Trophoblast cell (in vitro differentiated cells and primary cell): ENCODE measurements around the gene MIEF2.
"Not testable (repeated sequence)": the region's sequence is repeated elsewhere in the genome, so short reads cannot be mapped to it uniquely, and the experiment has no call there.

Experiments
- DNase-seq, 2 donors: peaks; one replicate each; pipeline ENCODE4 v3.0.0-alpha.2; 2016
- H2AFZ ChIP-seq: 2 replicates; pipeline ENCODE4 v1.6.1; 2013; ENCODE audit warnings: low read length, moderate library complexity, mild to moderate bottlenecking; ENCODE audit not compliant: insufficient read depth, poor library complexity
- H2AK5ac ChIP-seq: 2 replicates; pipeline ENCODE4 v1.6.1; 2013; ENCODE audit warnings: mild to moderate bottlenecking, low read length
- H2BK120ac ChIP-seq: 2 replicates; pipeline ENCODE4 v1.6.1; 2013; ENCODE audit warnings: low read length, mild to moderate bottlenecking, moderate library complexity; ENCODE audit not compliant: insufficient read depth, poor library complexity
- H2BK12ac ChIP-seq: 2 replicates; pipeline ENCODE4 v1.6.1; 2013; ENCODE audit warnings: mild to moderate bottlenecking, low read length, moderate library complexity
- H2BK5ac ChIP-seq: 2 replicates; pipeline ENCODE4 v1.6.1; 2013; ENCODE audit warnings: low read length, low read depth, moderate library complexity, mild to moderate bottlenecking; ENCODE audit not compliant: poor library complexity
- H3K14ac ChIP-seq: 2 replicates; pipeline ENCODE4 v1.6.1; 2013; ENCODE audit warnings: mild to moderate bottlenecking, low read length
- H3K18ac ChIP-seq: 2 replicates; pipeline ENCODE4 v1.6.1; 2013; ENCODE audit warnings: mild to moderate bottlenecking, low read length
- H3K23ac ChIP-seq: 2 replicates; pipeline ENCODE4 v1.6.1; 2013; ENCODE audit warnings: low read length
- H3K27ac ChIP-seq: 2 replicates; pipeline ENCODE4 v1.5.1; 2013; ENCODE audit warnings: low read depth, mild to moderate bottlenecking, inconsistent platforms, low read length, moderate library complexity
- H3K27me3 ChIP-seq: 2 replicates; pipeline ENCODE4 v1.6.1; 2013; ENCODE audit warnings: inconsistent platforms, mild to moderate bottlenecking, low read length, moderate library complexity; ENCODE audit not compliant: insufficient read depth
- H3K36me3 ChIP-seq, 2 experiments: 1 replicate in 1 of 2; 2 replicates in 1 of 2; pipeline ENCODE4 v1.6.1; 2013; ENCODE audit warnings: low read length in 2 of 2, mild to moderate bottlenecking in 2 of 2, moderate library complexity in 1 of 2; ENCODE audit not compliant: insufficient read depth in 2 of 2, control insufficient read depth in 1 of 2
- H3K4ac ChIP-seq: 2 replicates; pipeline ENCODE4 v1.6.1; 2013; ENCODE audit warnings: low read depth, mild to moderate bottlenecking, low read length, moderate library complexity
- H3K4me1 ChIP-seq, 2 experiments: 1 replicate in 1 of 2; 2 replicates in 1 of 2; pipeline ENCODE4 v1.6.1; 2013; ENCODE audit warnings: low read length in 2 of 2, mild to moderate bottlenecking in 2 of 2, moderate library complexity in 1 of 2; ENCODE audit not compliant: insufficient read depth in 2 of 2, control insufficient read depth in 1 of 2
- H3K4me2 ChIP-seq: 2 replicates; pipeline ENCODE4 v1.6.1; 2013; ENCODE audit warnings: inconsistent platforms, mild to moderate bottlenecking, low read length, moderate library complexity
- H3K4me3 ChIP-seq: 2 replicates; pipeline ENCODE4 v1.5.1; 2013; ENCODE audit warnings: mild to moderate bottlenecking, low read depth, low read length, inconsistent platforms
- H3K79me1 ChIP-seq: one replicate; pipeline ENCODE4 v1.6.1; 2013; ENCODE audit warnings: low read length
- H3K79me2 ChIP-seq: 2 replicates; pipeline ENCODE4 v1.6.1; 2013; ENCODE audit warnings: low read length, mild to moderate bottlenecking; ENCODE audit not compliant: control insufficient read depth, insufficient read depth, poor library complexity
- H3K9ac ChIP-seq: 2 replicates; pipeline ENCODE4 v1.6.1; 2013; ENCODE audit warnings: mild to moderate bottlenecking, low read length
- H3K9me3 ChIP-seq: 2 replicates; pipeline ENCODE4 v1.6.1; 2013; ENCODE audit warnings: low read depth, mild to moderate bottlenecking, control low read depth, inconsistent platforms, low read length; ENCODE audit not compliant: insufficient read depth
- H4K12ac ChIP-seq: 2 replicates; pipeline ENCODE4 v1.6.1; 2013; ENCODE audit warnings: low read depth, mild to moderate bottlenecking, low read length, moderate library complexity
- H4K8ac ChIP-seq: 2 replicates; pipeline ENCODE4 v1.6.1; 2013; ENCODE audit warnings: low read depth, mild to moderate bottlenecking, low read length, moderate library complexity
- H4K91ac ChIP-seq: one replicate; pipeline ENCODE4 v1.6.1; 2013; ENCODE audit warnings: low read depth, mild to moderate bottlenecking, low read length, moderate library complexity
- WGBS: extraction: QIAGEN DNeasy Blood & Tissue Kit; methylation state at CpG from one replicate; pipeline ENCODE4 v1.1.7; 2013; ENCODE audit warnings: missing lambda C conversion rate; ENCODE audit not compliant: insufficient read length, insufficient coverage; ENCODE audit errors: extremely low coverage; 5-methylcytosine and 5-hydroxymethylcytosine counted together

The MIEF2 gene

DNA sequence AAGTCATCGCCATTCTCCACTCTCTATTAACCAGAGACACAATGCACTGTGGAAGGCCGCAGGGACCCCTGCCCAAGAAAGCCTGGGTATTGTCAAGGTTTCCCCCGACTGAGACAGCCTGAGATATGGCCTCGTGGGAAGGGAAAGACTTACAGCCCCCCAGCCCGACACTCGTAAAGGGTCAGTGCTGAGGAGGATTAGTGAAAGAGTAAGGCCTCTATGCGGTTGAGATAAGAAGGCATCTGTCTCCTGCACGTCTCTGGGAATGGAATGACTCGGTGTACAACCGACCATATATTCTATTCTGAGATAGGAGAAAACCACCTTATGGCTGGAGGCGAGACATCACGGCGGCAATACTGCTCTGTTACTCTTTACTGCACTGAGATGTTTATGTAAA is 42.7 kb downstream of the MIEF2 start:
- DNase-seq, H2AK5ac ChIP-seq, H3K18ac ChIP-seq, H3K27me3 ChIP-seq, H4K12ac ChIP-seq, H2BK5ac ChIP-seq, H3K79me2 ChIP-seq, H3K4ac ChIP-seq, H2BK120ac ChIP-seq, H3K14ac ChIP-seq, H4K8ac ChIP-seq, H2BK12ac ChIP-seq, H3K4me1 ChIP-seq, H3K9ac ChIP-seq, H3K23ac ChIP-seq, H4K91ac ChIP-seq, H2AFZ ChIP-seq, H3K4me3 ChIP-seq, H3K9me3 ChIP-seq, H3K79me1 ChIP-seq, H3K4me2 ChIP-seq, H3K27ac ChIP-seq: not testable (repeated sequence)
- no CpG with 5 or more reads among the region's 13 CpGs for WGBS
- H3K36me3 ChIP-seq: peaks cover 39 to 71% of the 10 kb centered on the region in 2 experiments

- Histone ChIP-seq H2BK12ac (no peak overlapping the region), H3K79me2 (peaks cover 5% of the 10 kb centered on the region), H2AFZ (no peak overlapping the region), H3K23ac (no peak overlapping the region), H3K4me1 (peaks cover 4 to 12% of the 10 kb centered on the region in 2 experiments), H2AK5ac (no peak overlapping the region), H3K4me3 (no peak overlapping the region), H2BK5ac (no peak overlapping the region), H3K9ac (no peak overlapping the region), H4K8ac (no peak overlapping the region), H4K91ac (no peak overlapping the region), H3K9me3 (no peaks in the 10 kb centered on the region), H4K12ac (no peak overlapping the region), H3K27ac (no peak overlapping the region), H3K79me1 (no peaks in the 10 kb centered on the region), H3K14ac (no peak overlapping the region), H3K27me3 (no peaks in the 10 kb centered on the region), H3K18ac (no peak overlapping the region), H2BK120ac (no peak overlapping the region), H3K4me2 (no peak overlapping the region), H3K4ac (no peak overlapping the region), H3K36me3 (peaks cover 19 to 42% of the 10 kb centered on the region in 2 experiments)
- no peak for DNase-seq
- no CpG with 5 or more reads among the region's 4 CpGs for WGBS
Observed at GRCh38 chr17:18309202-18309601, 48.7 kb downstream of the MIEF2 start.

DNA sequence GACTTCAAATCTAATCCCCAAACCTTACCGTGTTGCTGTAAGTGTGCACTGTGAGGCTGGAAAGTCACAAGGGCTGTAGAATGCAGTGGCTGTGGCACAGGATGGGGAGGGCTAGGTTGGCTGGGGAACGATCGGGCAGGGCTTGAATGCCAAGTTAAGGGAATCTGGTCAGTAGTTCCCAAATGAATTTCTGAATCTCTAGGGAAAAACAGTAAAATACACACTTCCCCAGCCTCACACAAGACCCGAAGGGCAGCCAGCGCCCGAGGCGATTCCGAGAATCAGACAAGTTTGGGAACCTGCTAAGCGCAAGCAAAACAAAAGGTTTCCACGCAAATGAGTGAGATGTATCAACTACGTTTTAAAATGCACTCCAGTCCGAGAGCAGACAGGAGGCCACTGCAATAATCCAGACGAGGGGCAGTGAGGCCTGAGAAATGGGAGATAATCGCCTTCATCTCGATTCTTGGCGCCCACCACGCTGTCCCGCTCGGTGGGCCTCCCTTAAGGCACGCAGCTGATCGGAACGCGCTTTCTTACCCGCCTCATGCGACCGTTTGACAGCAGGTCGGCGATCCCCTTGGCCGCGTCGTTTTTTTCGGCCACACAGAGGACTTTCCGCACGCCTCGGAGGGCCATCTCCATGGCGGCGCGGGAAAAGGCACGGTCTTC is 53.7 kb downstream of the MIEF2 start:
- peaks cover 9% of the 10 kb centered on the region for H3K79me1 ChIP-seq
- H3K4me1 ChIP-seq: peaks cover 15 to 17% of the 10 kb centered on the region in 2 experiments
- peak overlapping the region; percentile 77 for H4K8ac ChIP-seq
- H3K14ac ChIP-seq: peak overlapping the region; percentile 56
- peak overlapping the region; percentile 23 for H2BK12ac ChIP-seq
- H2BK120ac ChIP-seq: peak overlapping the region; percentile 37
- H4K12ac ChIP-seq: peak overlapping the region; percentile 37
- peaks cover 18% of the 10 kb centered on the region for H3K79me2 ChIP-seq
- no peak overlapping the region for H3K23ac ChIP-seq
- H3K36me3 ChIP-seq: peaks cover 19 to 31% of the 10 kb centered on the region in 2 experiments
- H3K4ac ChIP-seq: peak overlapping the region; percentile 44
- peak overlapping the region; percentile 24 for H2BK5ac ChIP-seq
- WGBS: no CpG with 5 or more reads among the region's 39 CpGs
- H3K9me3 ChIP-seq: no peaks in the 10 kb centered on the region
- peak; percentile 16 to 55 for DNase-seq
- H3K9ac ChIP-seq: peak overlapping the region; percentile 92
- peak overlapping the region; percentile 62 for H2AFZ ChIP-seq
- H3K4me3 ChIP-seq: peak overlapping the region; percentile 93
- no peaks in the 10 kb centered on the region for H3K27me3 ChIP-seq
- peak overlapping the region; percentile 22 for H2AK5ac ChIP-seq
- peak overlapping the region; percentile 71 for H3K18ac ChIP-seq
- peak overlapping the region; percentile 88 for H3K4me2 ChIP-seq
- H3K27ac ChIP-seq: peak overlapping the region; percentile 56
- H4K91ac ChIP-seq: peak overlapping the region; percentile 78

DNA sequence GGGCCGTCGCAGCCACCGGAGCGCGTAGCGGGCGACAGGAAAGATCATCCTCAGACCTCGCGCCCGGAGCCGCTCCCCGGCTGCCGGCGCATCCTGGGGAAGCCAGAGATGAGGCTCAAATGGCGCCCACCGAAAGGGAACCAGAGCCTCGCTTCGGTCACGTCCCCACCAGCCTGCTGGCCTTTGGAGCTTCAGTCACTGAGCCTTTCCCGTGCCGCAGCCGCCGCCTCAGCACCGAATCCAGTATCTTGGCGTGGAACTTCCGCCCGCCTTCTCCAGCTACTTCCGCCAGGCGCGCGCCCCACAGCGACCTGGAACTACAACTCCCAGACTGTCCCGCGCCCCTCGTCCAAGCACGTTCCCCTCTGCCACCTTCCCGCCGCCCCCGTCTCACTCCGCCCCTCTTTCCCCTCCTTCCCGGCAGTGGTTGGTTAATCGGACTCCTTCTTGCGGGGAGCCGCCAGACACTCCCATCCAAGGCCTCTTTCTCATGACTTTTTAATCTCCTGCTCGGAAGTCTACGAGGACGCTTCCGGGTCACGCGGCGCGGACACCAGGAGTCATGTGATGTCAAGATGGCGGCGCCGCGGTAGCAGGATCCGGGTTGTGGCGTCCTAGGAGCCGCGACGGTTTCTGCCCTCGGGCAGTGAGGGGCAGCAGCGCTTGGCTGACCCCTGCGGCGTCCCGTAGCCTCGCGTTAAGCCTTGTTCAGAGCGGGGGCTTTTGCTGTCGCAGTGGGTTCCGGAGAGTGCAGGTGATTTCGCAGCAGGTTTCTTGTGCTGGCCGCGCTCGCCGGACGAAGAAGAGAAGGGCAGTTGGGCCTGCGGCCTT is 54.5 kb downstream of the MIEF2 start, which contains the start of the genes SMCR8 and TOP3A:
SMCR8 (plus strand) TSS at position 563 of the 831 bp plus-strand sequence. CDS start 497 bp downstream, outside the sequence.
TOP3A (minus strand) TSS at position 264 of the 831 bp plus-strand sequence; CDS start at position 48, 216 bp downstream.
- peak within 1 kb of the TSS; percentile 85 for H2BK5ac ChIP-seq
- peak within 1 kb of the TSS; percentile 40 for H2AK5ac ChIP-seq
- H2BK12ac ChIP-seq: peak within 1 kb of the TSS; percentile 23
- H3K27ac ChIP-seq: peak within 1 kb of the TSS; percentile 83
- no CpG with 5 or more reads among the region's 78 CpGs for WGBS
- H3K36me3 ChIP-seq: peaks cover 19 to 31% of the 10 kb centered on the region in 2 experiments
- H3K4me3 ChIP-seq: peak within 1 kb of the TSS; percentile 93
- H2BK120ac ChIP-seq: peak within 1 kb of the TSS; percentile 37
- peak within 1 kb of the TSS; percentile 85 for H3K18ac ChIP-seq
- peak within 1 kb of the TSS; percentile 66 for H3K4ac ChIP-seq
- no peak within 1 kb of the TSS for H3K23ac ChIP-seq
- H3K9ac ChIP-seq: peak within 1 kb of the TSS; percentile 92
- H3K9me3 ChIP-seq: no peaks in the 10 kb centered on the region
- DNase-seq: peak; percentile 98 to 99
- H3K27me3 ChIP-seq: no peaks in the 10 kb centered on the region
- peak within 1 kb of the TSS; percentile 99 for H4K8ac ChIP-seq
- peaks cover 9% of the 10 kb centered on the region for H3K79me1 ChIP-seq
- peak within 1 kb of the TSS; percentile 96 for H4K12ac ChIP-seq
- peak within 1 kb of the TSS; percentile 93 for H3K14ac ChIP-seq
- peak within 1 kb of the TSS; percentile 88 for H3K4me2 ChIP-seq
- H3K4me1 ChIP-seq: peaks cover 15 to 17% of the 10 kb centered on the region in 2 experiments
- peak within 1 kb of the TSS; percentile 84 for H4K91ac ChIP-seq
- H3K79me2 ChIP-seq: peaks cover 18% of the 10 kb centered on the region
- H2AFZ ChIP-seq: peak within 1 kb of the TSS; percentile 93
